GM23338 (cell line): ENCODE results near the gene PARP8. TPM values are rescaled to one million over a fixed set of nuclear protein-coding genes. Genes with fewer than 3 reads are reported as not detected.

Source experiments
- ATAC-seq: fragments of 200-7000 bp; cut with Tn5 transposase; 3 replicates; pipeline ENCODE4 v1.9.1; 2020
- DNase-seq: peaks from one replicate; pipeline ENCODE4 v3.0.0-alpha.2; 2015; ENCODE audit warnings: low spot score
- H2AFZ ChIP-seq: fragments of 200-600 bp; sonication (generic); 2 replicates; pipeline ENCODE4 v1.8.0; 2016; ENCODE audit warnings: antibody characterized with exemption, mild to moderate bottlenecking, moderate library complexity
- H3F3A ChIP-seq: fragments of 200-600 bp; sonication (generic); replicated peaks from 2 replicates; pipeline ENCODE4 v1.8.0; 2017; ENCODE audit warnings: antibody characterized with exemption, mixed run types, low read depth
- H3K27ac ChIP-seq: fragments of 200-600 bp; sonication (generic); 2 replicates; pipeline ENCODE4 v1.6.1; 2016; ENCODE audit warnings: low read depth
- H3K27me3 ChIP-seq: fragments of 200-600 bp; sonication (generic); 2 replicates; pipeline ENCODE4 v1.8.0; 2016; ENCODE audit warnings: mild to moderate bottlenecking, mixed run types, moderate library complexity; ENCODE audit not compliant: insufficient read depth
- H3K36me3 ChIP-seq: fragments of 200-600 bp; sonication (generic); 2 replicates; pipeline ENCODE4 v1.8.0; 2016; ENCODE audit warnings: mild to moderate bottlenecking; ENCODE audit not compliant: insufficient read depth
- H3K4me1 ChIP-seq: fragments of 200-600 bp; sonication (generic); 2 replicates; pipeline ENCODE4 v1.8.0; 2016; ENCODE audit warnings: mild to moderate bottlenecking, moderate library complexity; ENCODE audit not compliant: insufficient read depth
- H3K4me2 ChIP-seq: fragments of 200-600 bp; sonication (generic); 2 replicates; pipeline ENCODE4 v1.7.1; 2017; ENCODE audit warnings: mixed run types
- H3K4me3 ChIP-seq: fragments of 200-600 bp; sonication (generic); 2 replicates; pipeline ENCODE4 v1.6.1; 2016; ENCODE audit warnings: mixed run types
- H3K79me2 ChIP-seq: fragments of 200-600 bp; sonication (generic); replicated peaks from 2 replicates; pipeline ENCODE4 v1.8.0; 2017; ENCODE audit warnings: mild to moderate bottlenecking; ENCODE audit not compliant: insufficient read depth
- H3K9me2 ChIP-seq: fragments of 200-600 bp; sonication (generic); 2 replicates; pipeline ENCODE4 v1.8.0; 2017; ENCODE audit not compliant: insufficient read depth
- H4K20me1 ChIP-seq: fragments of 200-600 bp; sonication (generic); replicated peaks from 2 replicates; pipeline ENCODE4 v1.8.0; 2017; ENCODE audit warnings: mild to moderate bottlenecking; ENCODE audit not compliant: insufficient read depth
- H3K27ac Mint-ChIP-seq: 2 replicates; pipeline ENCODE4 v1.8.0; 2020; ENCODE audit warnings: inconsistent platforms, mild to moderate bottlenecking, moderate library complexity, mixed read lengths
- H3K27me3 Mint-ChIP-seq: 3 replicates; pipeline ENCODE4 v1.8.0; 2022; ENCODE audit warnings: low read depth, mild to moderate bottlenecking, moderate library complexity, mixed read lengths, inconsistent platforms; ENCODE audit not compliant: insufficient read depth, poor library complexity
- H3K36me3 Mint-ChIP-seq: 3 replicates; pipeline ENCODE4 v1.8.0; 2021; ENCODE audit warnings: low read depth, mild to moderate bottlenecking, inconsistent platforms, moderate library complexity, mixed read lengths
- H3K4me1 Mint-ChIP-seq: 3 replicates; pipeline ENCODE4 v1.8.0; 2020; ENCODE audit warnings: mild to moderate bottlenecking, inconsistent platforms, mixed read lengths
- H3K4me3 Mint-ChIP-seq: 3 replicates; pipeline ENCODE4 v1.8.0; 2021; ENCODE audit warnings: moderate library complexity, mild to moderate bottlenecking, inconsistent platforms, mixed read lengths
- H3K9me3 Mint-ChIP-seq: 3 replicates; pipeline ENCODE4 v1.8.0; 2020; ENCODE audit warnings: moderate library complexity, mild to moderate bottlenecking, inconsistent platforms, mixed read lengths
- CREB1 ChIP-seq: fragments of 250-450 bp; sonication (Bioruptor Pico); IDR thresholded peaks from 2 replicates; pipeline ENCODE4 v1.5.0; 2020; ENCODE audit warnings: low read depth, mild to moderate bottlenecking, moderate library complexity
- CTCF ChIP-seq, 2 experiments: fragments of 200-600 bp in 1 of 2; sonication (generic) in 1 of 2; conservative IDR thresholded peaks; 2 replicates each; pipeline versions ENCODE4 v1.5.1 to v1.6.1; 2016 to 2017; ENCODE audit warnings: antibody characterized with exemption in 2 of 2, low read depth in 2 of 2, mild to moderate bottlenecking in 2 of 2, moderate library complexity in 1 of 2
- ETS1 ChIP-seq: IDR thresholded peaks from 2 replicates; pipeline ENCODE4 v1.6.1; 2016; ENCODE audit warnings: antibody characterized with exemption
- EZH2 ChIP-seq: fragments of 200-600 bp; sonication (generic); IDR thresholded peaks from one replicate; pipeline ENCODE4 v1.8.0; 2017; ENCODE audit warnings: antibody characterized with exemption, mild to moderate bottlenecking, low read depth; ENCODE audit not compliant: unreplicated experiment
- EZH2phosphoT487 ChIP-seq: fragments of 200-600 bp; sonication (generic); IDR thresholded peaks from one replicate; pipeline ENCODE4 v1.8.1; 2018; ENCODE audit warnings: antibody characterized with exemption; ENCODE audit not compliant: unreplicated experiment
- JUNB ChIP-seq: IDR thresholded peaks from one replicate; pipeline ENCODE4 v1.6.1; 2016; ENCODE audit warnings: antibody characterized with exemption; ENCODE audit not compliant: unreplicated experiment
- NANOG ChIP-seq: IDR thresholded peaks from 2 replicates; pipeline ENCODE4 v1.6.1; 2016; ENCODE audit warnings: antibody characterized with exemption, borderline replicate concordance
- POLR2AphosphoS5 ChIP-seq: IDR thresholded peaks from 2 replicates; pipeline ENCODE4 v1.6.1; 2016; ENCODE audit warnings: antibody characterized with exemption, low read depth
- STAT1 ChIP-seq: IDR thresholded peaks from one replicate; pipeline ENCODE4 v1.6.1; 2016; ENCODE audit warnings: antibody characterized with exemption; ENCODE audit not compliant: unreplicated experiment
- ZNF331 ChIP-seq: fragments of 250-450 bp; sonication (Bioruptor Pico); IDR thresholded peaks from 2 replicates; pipeline ENCODE4 v1.5.0; 2020; ENCODE audit warnings: low read depth, mild to moderate bottlenecking, moderate library complexity
- polyA plus RNA-seq: library from polyadenylated mRNA; unstranded; fragments of >200 nt; fragmentation: Nextera tagmentation; extraction: Ambion mirVana; gene quantifications from 2 replicates; pipeline ENCODE4 v1.2.1, GENCODE V29; 2016
- total RNA-seq: library from RNA; depleted of rRNA; stranded (reverse); fragments of >200 nt; shearing (Covaris generic); gene quantifications from 2 replicates; pipeline ENCODE4 v1.2.3, GENCODE V29; 2014
- TF ChIP-seq, protein P1 (sequence below): IDR thresholded peaks from one replicate; pipeline ENCODE4 v1.6.1; 2018; ENCODE audit warnings: antibody characterized with exemption; ENCODE audit not compliant: unreplicated experiment

The PARP8 gene
- total and polyA plus RNA-seq, 2 experiments from 2014 or later: 13.0 to 25.0 TPM

- TF ChIP-seq CTCF (conservative IDR thresholded peaks at IDR 0.05; ENCODE audit: low read depth in 2 of 2): no peak
Measured at GRCh38 chr5:50786073-50786472, 119.6 kb downstream of the PARP8 start (continued).

DNA sequence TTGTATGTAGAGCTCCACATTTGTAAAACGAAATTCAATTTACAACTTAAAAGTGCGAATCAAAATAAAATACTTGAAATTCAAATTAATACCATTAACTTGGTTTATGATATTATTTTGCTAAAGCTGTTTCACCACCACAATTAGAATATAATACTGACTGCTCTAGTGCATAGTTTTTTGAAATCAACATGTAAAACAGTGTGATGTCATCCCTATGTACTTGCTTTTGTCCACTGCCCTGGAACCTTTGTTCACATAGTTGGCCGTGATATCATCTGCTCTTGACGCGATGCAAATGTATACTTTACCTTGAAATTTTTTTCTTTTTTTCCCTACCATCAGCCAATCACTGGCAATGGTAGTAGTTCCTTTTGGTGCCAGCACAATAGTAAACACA, 125.4 kb downstream of the PARP8 start:
- H3K4me1 Mint-ChIP-seq: no peaks in the 10 kb centered on the region
- ATAC-seq: no peak
- H3K36me3 ChIP-seq: no peaks in the 10 kb centered on the region; the same call in 1 of the 2 replicates
- TF ChIP-seq JUNB: no peak
- TF ChIP-seq, protein P1, sequence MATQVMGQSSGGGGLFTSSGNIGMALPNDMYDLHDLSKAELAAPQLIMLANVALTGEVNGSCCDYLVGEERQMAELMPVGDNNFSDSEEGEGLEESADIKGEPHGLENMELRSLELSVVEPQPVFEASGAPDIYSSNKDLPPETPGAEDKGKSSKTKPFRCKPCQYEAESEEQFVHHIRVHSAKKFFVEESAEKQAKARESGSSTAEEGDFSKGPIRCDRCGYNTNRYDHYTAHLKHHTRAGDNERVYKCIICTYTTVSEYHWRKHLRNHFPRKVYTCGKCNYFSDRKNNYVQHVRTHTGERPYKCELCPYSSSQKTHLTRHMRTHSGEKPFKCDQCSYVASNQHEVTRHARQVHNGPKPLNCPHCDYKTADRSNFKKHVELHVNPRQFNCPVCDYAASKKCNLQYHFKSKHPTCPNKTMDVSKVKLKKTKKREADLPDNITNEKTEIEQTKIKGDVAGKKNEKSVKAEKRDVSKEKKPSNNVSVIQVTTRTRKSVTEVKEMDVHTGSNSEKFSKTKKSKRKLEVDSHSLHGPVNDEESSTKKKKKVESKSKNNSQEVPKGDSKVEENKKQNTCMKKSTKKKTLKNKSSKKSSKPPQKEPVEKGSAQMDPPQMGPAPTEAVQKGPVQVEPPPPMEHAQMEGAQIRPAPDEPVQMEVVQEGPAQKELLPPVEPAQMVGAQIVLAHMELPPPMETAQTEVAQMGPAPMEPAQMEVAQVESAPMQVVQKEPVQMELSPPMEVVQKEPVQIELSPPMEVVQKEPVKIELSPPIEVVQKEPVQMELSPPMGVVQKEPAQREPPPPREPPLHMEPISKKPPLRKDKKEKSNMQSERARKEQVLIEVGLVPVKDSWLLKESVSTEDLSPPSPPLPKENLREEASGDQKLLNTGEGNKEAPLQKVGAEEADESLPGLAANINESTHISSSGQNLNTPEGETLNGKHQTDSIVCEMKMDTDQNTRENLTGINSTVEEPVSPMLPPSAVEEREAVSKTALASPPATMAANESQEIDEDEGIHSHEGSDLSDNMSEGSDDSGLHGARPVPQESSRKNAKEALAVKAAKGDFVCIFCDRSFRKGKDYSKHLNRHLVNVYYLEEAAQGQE: no peak
- TF ChIP-seq POLR2AphosphoS5: no peak
- no peak for TF ChIP-seq CTCF (conservative IDR thresholded peaks at IDR 0.05; ENCODE audit: low read depth in 2 of 2)
- TF ChIP-seq ZNF331 (CRISPR knock-in tag): no peak
- TF ChIP-seq STAT1: no peak
- no peak for TF ChIP-seq ETS1
- no peak for TF ChIP-seq NANOG
- TF ChIP-seq EZH2: no peak
- no peak for TF ChIP-seq CREB1 (CRISPR knock-in tag)
- no peak for TF ChIP-seq EZH2phosphoT487

More for the DNA sequence above, 125.4 kb downstream of the PARP8 start:
- Histone ChIP-seq H3K27ac (no peak overlapping the region), H3K4me1 (no peaks in the 10 kb centered on the region), H3F3A (no peaks in the 10 kb centered on the region), H4K20me1 (no peaks in the 10 kb centered on the region), H3K27me3 (no peaks in the 10 kb centered on the region), H3K79me2 (no peaks in the 10 kb centered on the region), H3K4me3 (no peak overlapping the region), H2AFZ (no peak overlapping the region), H3K9me2 (no peaks in the 10 kb centered on the region), H3K4me2 (no peak overlapping the region)
- no peak for DNase-seq
- peaks cover 17% of the 10 kb centered on the region; the same call in 2 of the 3 replicates for H3K36me3 Mint-ChIP-seq
- no peaks in the 10 kb centered on the region for H3K9me3 Mint-ChIP-seq
- no peaks in the 10 kb centered on the region for H3K27me3 Mint-ChIP-seq
- no peak overlapping the region for H3K4me3 Mint-ChIP-seq
- H3K27ac Mint-ChIP-seq: no peak overlapping the region
